GM19324 (cell line): ENCODE measurements around the gene ADD3.

Experiments used
- ATAC-seq: cut with Tn5 transposase; IDR thresholded peaks from one replicate; pipeline ENCODE4 v1.9.1; 2021; ENCODE audit warnings: mild to moderate bottlenecking, moderate library complexity; ENCODE audit not compliant: unreplicated experiment, low FRiP score

The ADD3 gene

DNA sequence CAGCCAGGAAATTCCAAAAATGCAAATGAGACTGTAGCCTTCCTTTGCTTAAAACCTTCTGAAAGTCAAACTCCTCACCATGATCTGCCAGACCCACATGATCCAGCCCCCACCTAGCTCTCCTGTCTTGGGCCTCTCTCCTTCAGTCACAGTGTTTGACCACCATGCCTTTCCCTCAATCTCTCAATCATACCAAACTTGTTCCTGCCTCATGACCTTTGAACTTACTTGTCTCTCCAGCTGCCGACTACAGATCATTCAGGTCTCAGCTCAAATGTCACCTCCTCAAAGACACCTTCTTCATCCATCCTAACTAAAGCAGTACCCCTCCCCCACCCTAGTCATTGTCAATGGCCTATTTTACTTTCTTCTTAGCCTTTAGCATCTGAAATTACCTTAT is 9.3 kb upstream of the ADD3 start:
- no peak for ATAC-seq

DNA sequence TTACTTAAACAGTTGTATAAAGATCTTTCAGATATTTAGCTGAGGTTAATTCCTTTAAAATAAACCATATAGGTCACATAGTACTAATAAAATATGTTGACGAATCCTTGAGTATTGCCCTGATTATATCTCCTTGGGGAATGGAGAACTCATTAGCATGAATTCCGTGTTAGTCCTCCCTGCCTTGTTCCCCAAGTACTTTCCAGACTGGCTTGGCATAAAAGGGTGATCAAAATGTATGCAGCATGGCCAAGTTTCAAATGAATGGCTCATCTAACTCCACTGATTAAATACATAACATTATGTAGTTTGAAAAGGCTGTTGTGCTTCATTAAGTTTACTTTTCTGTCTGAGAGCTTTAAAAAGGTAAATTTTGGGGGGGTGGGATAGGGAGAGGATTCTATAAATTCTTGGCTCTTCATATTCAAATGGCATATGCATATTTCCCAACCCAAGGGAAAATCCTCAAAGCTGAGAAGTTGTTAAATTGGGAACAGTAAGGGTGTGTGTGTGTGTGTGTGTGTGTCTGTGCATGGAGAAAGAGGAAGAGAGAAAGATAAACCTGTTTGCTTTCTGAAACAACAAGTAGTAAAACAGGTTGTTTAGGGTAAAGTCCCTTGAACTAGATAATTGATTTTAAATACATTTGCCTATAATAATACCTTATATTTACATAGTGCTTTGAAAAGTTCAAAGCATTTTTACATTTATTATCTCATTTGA is 4.8 kb upstream of the ADD3 start:
- ATAC-seq = no peak

DNA sequence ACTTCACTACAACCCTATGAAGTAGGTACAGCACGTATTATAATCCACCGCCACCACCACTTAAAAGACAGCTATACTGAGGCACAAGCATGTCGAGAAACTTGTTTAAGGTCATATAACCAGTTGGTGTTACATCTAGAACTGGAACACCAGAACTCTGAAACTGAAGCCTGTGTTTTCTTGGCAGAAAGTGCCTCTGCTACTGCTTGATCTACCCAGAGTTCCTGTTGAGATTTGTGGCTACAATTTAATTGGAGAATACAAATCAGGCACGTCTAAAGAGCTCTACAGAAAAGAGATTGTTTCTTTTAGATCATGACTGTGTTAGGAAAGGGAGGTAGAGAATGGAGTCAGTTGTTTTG is 4.3 kb upstream of the ADD3 start:
- ATAC-seq = no peak

DNA sequence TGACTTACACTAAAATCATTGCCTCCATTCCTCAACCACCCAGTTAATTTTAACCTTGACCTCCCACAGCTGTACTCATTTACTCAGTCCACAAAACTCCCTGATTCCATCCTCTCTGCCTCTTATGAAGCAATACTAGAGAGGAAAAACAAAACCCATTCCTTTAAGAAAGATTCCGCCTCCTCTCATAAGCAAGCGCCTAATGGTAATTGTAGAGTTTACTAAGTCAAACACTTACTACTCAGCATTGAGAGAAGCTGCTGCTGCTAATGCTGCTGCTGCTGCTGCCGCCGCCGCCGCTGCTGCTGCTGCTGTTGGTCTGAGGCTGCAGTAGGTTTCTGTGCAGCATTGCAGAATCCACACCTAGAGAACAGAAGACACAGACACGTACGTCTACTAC is 2.1 kb upstream of the ADD3 start:
- no peak for ATAC-seq

DNA sequence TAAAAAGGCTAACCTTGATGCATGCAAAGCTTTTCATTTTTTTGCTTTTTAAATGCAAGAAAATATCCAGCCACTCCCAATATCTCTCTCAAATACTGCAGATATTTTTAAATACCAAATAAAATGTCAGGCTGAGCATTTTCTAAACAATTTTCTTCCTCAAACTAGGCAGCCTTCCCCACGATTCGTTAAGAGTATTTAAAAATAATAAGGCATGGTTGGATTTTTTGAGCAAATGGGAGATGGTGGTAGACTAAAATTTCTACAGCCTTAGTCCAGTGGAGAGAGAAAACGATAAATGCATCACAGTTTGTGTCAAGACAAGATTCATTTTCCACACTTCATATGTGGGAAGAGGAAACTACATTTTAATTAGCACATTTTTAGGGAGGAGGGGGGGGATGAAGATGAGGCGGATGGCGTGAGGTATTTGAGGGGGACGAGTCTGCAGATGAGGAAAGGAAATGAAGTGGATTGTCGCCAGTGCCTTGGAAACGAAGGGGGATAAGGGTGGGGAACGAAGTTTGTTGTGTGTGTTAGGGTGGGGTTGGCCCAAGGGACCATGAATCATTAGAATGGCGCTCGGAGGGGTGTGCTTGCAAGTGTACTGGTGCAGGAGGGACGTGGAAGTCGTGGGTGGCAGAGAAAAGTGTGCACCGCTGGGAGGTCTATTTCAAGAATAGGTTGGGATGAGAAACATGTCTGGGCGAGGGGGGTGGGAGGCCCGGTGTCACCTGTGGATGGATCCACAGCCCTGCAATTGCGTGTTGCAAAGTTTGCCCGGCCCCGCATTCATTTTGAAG is 1.2 kb upstream of the ADD3 start:
- ATAC-seq = no peak

DNA sequence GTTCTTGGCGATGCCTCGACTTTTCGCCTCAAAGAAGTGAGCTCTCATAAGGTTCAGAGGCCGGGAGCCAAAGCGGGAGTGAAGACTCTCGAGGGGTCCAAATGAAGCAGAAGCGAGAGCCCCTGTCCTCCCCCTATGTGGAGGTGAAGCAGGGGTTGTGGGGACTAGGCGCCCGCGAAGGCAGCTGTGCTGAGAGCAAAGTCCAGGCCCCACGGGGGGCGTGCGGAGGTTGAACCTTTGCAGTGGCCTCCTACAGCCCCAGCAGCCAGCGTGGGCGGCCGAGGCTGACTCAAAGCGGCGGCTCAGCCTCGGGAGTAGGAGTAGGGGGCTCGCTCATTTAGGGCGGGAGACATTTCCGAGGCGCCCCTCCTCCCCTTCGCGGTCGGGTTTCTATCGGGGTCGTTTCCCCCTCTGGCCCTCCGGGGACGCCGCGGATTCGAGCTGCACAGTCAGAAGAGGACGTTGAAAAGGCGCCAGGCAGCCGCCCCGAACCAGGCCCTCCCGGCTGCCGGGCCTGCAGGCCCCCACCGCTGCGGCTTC is 553 bp upstream of the ADD3 start:
- ATAC-seq = peak; percentile 42

DNA sequence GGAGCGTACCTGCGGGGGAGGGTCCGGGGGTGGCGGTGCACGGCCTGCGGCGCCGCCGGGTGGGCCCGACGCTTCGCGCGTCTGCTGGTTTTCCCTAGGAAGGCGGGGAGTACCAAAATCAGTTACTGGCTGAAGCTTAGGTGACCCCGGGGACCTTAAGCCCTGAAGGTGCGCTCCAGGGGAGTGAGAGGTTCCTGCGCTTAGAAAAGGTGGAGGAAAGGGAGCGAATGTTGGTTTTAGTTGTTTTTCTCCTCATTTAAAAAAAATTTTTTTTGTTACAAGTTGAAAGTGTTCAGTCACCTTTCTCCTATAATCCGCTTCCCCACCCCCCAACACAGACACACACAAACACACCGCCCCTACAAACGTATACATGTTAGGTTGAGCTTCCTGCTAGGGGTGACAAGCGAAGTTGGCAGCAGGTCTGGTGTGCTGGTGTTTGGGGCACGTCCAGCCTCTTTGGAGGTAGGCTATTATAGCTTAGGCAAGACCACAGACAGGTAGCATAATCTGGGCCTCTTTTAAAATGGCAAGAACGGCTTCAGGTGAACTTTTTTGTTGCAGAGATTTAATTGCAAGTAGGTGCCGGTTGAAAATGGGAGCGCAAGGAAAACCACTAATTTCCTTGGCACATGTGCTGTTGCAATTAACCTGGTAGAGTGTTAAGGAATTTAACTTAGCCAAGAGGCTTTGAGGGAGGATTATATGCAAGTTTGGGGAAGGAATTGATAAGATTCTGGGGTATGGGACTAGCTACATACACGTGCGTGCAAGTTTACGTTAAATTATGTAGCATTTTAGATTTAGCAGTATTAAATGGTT is 945 bp downstream of the ADD3 start:
- peak; percentile 27 for ATAC-seq

DNA sequence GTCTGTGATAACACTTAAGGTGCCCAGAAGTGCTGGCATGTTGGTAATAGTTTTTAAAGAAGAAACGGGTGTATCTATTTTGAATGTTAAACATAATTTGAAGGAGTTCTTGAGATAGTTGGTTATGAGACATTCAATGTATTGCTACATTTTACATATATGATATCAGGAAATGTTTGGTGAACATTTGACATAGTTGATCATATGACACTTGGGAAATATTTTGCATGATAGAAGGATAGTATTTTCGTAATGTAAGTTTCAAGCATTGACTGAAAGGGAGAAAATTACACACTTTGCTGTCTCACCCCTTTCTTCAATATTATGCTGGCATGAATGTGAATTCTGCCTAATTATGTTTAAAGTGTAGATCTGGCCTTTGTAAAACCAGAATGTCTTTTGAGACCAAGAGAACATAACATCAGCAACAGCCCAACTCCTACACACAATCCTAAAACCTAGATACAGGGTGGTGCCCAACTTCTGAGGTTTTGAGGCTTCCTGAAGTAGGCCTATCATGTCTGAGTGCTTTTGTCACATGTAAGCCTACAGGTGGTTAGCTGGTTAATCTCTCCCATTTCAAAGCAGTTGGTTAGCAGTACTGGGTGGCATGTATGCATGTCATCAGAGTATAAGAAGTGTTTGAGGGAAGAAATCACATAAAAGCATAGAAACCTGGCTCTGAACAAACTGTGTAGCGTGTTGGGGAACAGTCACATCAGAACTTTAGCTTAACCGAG is 2.1 kb downstream of the ADD3 start:
- no peak for ATAC-seq

DNA sequence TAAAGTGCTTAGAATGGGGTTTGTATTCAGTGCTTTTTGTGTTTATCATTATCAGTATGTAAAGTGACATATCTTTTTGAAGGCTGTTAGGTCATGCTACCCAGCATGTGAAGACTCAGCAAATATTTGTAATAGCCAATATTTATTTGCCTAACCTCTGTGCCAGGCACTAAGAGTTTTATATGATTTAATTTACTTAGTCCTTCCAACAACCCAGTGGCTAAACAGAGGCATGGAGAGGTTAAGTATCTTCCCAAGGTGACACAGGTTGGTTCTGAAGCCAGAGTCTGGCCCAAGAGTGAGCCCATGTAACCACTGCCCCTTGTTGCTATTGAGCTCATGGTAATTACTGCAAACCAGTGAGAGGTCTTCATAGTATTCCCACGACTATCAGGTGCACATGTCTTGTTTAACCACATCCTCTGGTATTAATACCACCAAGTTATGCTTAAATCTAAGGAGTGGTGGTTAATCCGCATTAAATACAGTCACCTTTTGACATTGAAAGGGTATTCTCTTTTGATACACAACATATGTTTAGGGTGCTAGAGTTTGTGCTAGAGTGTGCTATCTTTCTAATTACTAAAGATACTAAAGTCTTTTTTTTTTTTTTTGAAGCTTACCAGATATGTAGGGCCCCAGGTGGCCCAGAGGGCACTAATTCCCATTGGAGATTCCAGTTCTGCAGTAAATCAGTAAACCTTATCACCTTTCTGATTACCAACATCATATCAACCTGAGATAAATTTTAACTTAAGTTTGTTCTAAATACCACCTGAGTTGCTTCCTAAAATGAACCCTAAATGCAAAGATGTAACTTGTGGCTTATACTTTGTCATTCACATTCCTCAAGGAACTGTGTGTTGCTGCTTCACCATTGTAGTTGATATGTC is 2.9 kb downstream of the ADD3 start:
- no peak for ATAC-seq

DNA sequence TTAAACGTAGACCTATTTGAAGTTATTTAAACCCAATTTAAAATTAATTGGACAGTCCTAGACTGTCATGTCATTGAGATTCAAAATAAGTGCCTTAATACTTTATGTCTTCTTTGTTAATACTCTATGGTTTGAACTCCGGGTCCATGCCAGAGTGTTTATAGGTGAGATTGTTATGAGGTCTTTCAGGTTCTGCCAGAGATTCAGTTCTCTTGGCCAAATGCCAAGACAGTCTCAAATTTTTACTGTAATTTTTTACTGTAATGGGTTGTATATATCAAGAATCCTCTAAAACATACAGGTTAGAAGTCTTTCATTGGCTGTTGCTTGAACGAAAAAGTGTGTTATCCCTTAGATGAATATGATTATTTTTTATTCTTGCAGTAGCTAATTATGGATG is 3.9 kb downstream of the ADD3 start:
- no peak for ATAC-seq

DNA sequence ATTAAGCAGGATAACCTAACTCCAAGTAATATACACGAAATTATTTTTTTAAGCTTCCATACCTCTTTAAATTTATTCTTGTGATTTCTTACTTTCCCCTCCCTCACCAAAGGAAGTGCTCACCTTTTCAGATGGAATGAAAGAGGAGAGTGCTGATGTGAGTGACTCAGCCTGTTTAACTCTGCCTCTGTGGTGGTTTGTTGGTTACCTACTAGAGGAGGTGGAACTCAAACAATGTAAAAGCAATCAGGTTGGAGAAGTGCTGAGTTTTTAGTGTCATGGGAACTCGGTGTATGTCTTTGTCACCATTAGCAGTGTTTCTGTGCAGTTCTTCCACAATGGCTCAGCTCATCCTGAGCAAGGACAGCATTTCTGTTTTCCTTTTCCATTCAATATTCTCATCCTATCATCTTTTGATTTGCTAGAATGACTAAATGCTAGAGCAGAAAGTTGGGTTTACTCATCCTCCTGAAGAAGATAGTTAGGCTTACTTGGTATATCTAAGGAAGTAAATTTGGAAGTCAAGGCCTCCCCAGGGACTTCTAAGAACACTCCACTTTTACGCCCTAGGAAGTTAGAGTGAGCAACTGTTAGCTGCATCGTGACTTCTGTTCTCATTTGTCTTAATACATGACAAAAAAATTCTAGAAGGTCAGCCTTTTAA is 6.0 kb downstream of the ADD3 start:
- ATAC-seq = no peak

DNA sequence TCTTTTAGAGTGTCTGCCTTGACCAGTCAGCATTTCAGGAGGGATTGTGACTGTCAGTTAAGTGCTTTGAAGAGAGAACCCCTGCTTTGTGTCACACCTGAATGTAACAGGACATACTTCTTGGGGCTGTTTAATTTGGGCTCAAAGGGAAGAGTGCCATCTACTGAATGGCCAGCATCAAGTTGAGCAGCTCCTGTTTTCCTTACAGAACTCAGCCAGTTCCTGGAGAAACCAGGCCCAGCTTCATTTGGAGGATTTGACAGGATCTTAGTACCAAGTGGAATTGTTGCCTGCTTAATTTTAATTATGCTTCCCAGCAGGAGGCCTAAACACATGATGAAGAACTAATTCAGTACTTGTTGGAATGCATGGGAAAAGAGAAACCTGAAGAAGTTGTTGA is 8.3 kb downstream of the ADD3 start:
- ATAC-seq = no peak

DNA sequence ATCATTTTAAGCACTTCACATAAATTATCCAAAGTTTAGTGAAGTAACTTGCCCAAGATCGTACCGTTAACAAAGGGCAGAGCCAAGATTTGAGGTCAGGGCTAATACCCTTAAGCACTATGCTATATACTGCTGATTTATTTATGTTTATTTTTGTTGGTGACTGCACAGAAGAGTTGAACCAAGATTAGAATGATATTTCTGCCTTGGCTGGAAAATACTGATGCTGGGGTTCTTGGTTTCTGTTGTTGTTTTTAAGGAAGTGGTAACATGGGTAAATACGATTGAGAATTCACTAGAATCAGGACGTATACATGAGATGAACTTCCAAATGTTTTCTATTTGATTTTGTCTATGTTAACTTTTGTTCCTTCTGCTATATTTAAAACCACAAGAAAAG is 9.3 kb downstream of the ADD3 start:
- ATAC-seq = no peak

DNA sequence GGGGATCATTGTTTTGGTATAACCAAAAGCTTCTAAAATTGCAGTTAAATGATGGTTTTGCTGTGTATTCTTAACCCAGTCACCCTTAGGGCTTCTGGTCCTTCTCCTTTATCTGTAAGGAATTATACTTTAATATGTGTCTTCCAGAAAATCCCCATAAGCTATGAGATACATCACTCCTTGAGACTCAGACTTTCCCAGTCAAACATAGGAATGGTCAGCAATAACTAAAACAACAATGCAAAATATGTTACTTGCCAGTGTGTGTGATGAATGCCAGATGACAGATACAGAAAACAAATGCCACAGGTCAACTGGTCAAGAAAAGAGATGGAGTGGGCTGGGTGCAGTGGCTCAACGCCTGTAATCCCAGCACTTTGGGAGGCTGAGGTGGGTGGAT is 10.1 kb downstream of the ADD3 start:
- ATAC-seq = no peak

DNA sequence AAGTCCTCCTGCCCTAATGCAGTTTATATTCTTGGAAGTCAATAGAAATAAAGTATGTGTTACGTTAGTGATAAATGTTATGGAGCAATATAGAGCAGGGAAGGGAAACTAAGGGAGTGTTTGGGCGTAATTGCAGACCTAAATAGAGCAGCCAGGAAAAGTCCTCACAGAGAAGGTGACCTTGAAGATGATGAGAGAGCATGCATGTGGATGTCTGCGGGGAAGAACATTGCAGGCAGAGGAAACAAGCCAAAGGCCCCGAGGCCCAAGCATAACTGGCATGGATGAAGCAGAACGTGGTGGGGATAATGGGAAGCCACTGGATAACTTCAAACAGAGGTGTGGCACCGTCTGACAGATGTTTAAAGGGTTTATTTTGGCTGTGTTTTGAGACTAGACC is 12.5 kb downstream of the ADD3 start:
- ATAC-seq = no peak

DNA sequence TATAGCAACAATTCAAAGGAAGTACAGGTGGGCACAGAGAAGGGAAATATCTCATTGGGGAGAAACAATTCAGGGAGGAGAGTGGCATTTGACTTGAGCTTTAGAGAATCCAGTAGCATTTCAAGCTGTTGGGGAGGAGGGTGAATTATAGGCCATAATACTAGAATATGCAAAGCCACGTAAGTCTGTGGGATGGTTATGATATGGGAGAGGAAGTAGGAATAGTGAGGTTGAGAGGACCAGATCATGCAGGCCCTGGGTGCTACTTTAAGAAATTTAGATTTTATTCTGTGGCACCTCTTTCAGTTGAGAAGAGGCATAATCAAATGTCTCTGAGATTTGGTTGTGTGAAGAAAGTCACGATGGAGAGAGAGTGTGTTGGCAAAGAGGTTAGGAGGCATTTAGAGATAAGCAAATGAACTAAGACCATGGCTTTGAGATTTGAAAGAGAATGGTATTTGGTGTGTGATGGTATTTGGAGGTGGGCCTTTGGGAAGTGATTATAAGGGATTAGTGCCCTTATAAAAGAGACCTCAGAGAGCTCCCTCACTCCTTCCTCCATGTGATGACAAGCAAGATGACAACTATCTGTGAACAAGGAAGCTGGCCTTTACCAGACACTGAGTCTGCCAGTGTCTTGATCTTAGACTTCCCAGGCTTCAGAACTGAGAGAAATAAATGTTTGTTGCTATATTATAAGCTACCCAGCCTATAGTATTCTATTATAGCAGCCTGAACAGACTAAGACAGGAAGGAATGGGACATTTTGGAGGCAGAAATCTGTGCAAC is 15.1 kb downstream of the ADD3 start:
- ATAC-seq = no peak

DNA sequence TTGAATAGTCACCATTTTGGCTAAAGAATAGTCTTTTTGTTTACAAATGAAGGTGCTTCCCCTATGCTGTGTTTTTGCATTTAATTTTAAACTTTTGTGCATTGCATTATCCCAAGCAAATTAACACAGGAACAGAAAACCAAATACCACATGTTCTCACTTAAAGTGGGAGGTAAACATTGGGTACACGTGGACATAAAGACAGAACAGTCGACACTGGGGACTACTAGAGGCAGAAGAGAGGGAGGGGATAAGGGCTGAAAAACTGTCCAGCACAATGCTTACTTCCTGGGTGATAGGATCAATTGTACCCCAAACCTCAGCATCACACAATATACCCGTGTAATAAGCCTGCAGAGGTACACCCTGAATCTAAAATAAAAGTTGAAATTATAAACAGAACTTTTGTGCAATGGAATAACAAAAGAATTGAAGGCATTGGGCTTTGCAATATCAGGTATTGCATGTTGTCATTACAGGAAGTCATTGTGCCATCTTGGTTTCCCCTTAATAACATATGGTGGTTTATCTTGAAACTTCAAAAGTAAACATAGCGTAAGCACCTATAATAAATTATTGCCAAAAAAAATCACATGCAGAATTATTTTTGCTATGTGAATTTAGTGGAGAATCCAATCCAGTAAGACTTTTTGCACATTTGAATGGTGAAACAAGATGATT is 16.1 kb downstream of the ADD3 start:
- ATAC-seq = no peak

DNA sequence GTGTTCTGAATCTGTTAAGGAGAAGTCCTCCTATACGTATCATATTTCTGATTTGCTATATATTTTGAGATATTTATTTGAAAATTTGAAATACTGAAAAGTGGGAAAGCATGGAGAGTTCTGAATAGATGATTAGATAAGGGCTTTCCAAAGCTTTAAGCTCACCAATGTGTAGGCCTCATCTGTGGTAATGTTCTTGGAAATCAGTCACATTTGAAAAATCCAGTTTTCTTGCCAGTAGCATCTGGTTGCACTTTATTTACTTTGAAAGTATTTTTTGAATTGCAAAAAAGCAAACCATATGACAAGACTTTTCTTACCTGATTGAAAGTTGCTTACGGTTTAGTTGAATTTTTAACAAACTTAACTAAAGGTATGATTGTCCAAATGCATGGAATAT is 21.7 kb downstream of the ADD3 start:
- no peak for ATAC-seq
